Vagina (tissue), 2 donors: ENCODE data around the gene SLC25A44. TPM values are rescaled to one million over a fixed set of nuclear protein-coding genes. Genes with fewer than 3 reads are reported as not detected.
"Not testable (repeated sequence)": the region's sequence is repeated elsewhere in the genome, so short reads cannot be mapped to it uniquely, and the experiment has no call there.

Source experiments
- DNase-seq, 2 donors: peaks; one replicate each; pipeline ENCODE4 v3.0.0-alpha.2; 2017; ENCODE audit errors: extremely low spot score in 2 of 2
- H3K27ac ChIP-seq: fragments of 200-600 bp; sonication (generic); one replicate; pipeline ENCODE4 v1.5.1; 2019
- H3K27me3 ChIP-seq: fragments of 200-600 bp; sonication (generic); one replicate; pipeline ENCODE4 v1.5.1; 2019
- H3K36me3 ChIP-seq, 2 donors: fragments of 200-600 bp; sonication (generic); one replicate each; pipeline ENCODE4 v1.5.1; 2017 to 2019
- H3K4me1 ChIP-seq: fragments of 200-600 bp; sonication (generic); one replicate; pipeline ENCODE4 v1.5.1; 2019
- H3K4me3 ChIP-seq, 2 donors: fragments of 200-600 bp; sonication (generic); 1 replicate in 1 of 2; 2 replicates in 1 of 2; pipeline ENCODE4 v1.5.1; 2016 to 2019
- H3K9me3 ChIP-seq: fragments of 200-600 bp; sonication (generic); one replicate; pipeline ENCODE4 v1.5.1; 2019
- CTCF ChIP-seq, 3 experiments: fragments of 450-650 bp in 2 of 3; fragments of 200-600 bp in 1 of 3; sonication (generic) in 1 of 3; IDR thresholded peaks; one replicate each; pipeline ENCODE4 v1.5.1; 2017 to 2019; ENCODE audit warnings: antibody characterized with exemption in 3 of 3, mild to moderate bottlenecking in 2 of 3, moderate library complexity in 2 of 3
- POLR2A ChIP-seq, 2 donors: fragments of 450-650 bp; IDR thresholded peaks; one replicate each; pipeline ENCODE4 v1.6.1; 2017; ENCODE audit warnings: antibody characterized with exemption in 2 of 2, mild to moderate bottlenecking in 2 of 2, moderate library complexity in 2 of 2
- POLR2AphosphoS5 ChIP-seq, 2 donors: sonication (generic); formaldehyde crosslinking; IDR thresholded peaks; one replicate each; pipeline ENCODE4 v1.9.0; 2017; ENCODE audit warnings: antibody characterized with exemption in 2 of 2, mild to moderate bottlenecking in 2 of 2, low read depth in 1 of 2; ENCODE audit not compliant: insufficient read depth in 1 of 2
- intact Hi-C: fragments of 100-400 bp; cut with DNase I; formaldehyde crosslinking; loops from one replicate; pipeline ENCODE4 v1.15.1; 2023
- total RNA-seq: library from RNA; depleted of rRNA; stranded (reverse); fragments of >200 nt; gene quantifications from one replicate; pipeline ENCODE4 v1.2.3, GENCODE V29; 2016

SLC25A44 gene
- total RNA-seq, 1 donor from 2014 or later: 14.0 TPM

GRCh38 chr1:156212130-156212529 is 18.2 kb downstream of the SLC25A44 start:
- TF ChIP-seq POLR2AphosphoS5 (IDR thresholded peaks at IDR 0.05; ENCODE audit: insufficient read depth in 1 of 2, low read depth in 1 of 2) (no peak), POLR2A (IDR thresholded peaks at IDR 0.05) (no peak), CTCF (IDR thresholded peaks at IDR 0.05) (no peak)
- H3K4me1 ChIP-seq: peaks cover 28% of the 10 kb centered on the region
- H3K9me3 ChIP-seq: no peaks in the 10 kb centered on the region
- DNase-seq: no peak
- H3K36me3 ChIP-seq: peaks cover 0 to 16% of the 10 kb centered on the region in 2 donors
- intact Hi-C loops: no loop called here
- H3K27me3 ChIP-seq: no peaks in the 10 kb centered on the region
- peak overlapping the region; percentile 97 for H3K27ac ChIP-seq
- H3K4me3 ChIP-seq: peak overlapping the region; percentile 62 to 67

- Histone ChIP-seq H3K4me3 (peak within 1 kb of the TSS; percentile 62 to 67), H3K27me3 (no peaks in the 10 kb centered on the region), H3K9me3 (no peaks in the 10 kb centered on the region), H3K4me1 (peaks cover 37% of the 10 kb centered on the region), H3K27ac (peak within 1 kb of the TSS; percentile 97), H3K36me3 (peaks cover 0 to 11% of the 10 kb centered on the region in 2 donors)
- TF ChIP-seq POLR2A (IDR thresholded peaks at IDR 0.05): peak in 1 of 2 donors; percentile 29
- TF ChIP-seq POLR2AphosphoS5 (IDR thresholded peaks at IDR 0.05; ENCODE audit: insufficient read depth in 1 of 2, low read depth in 1 of 2): peak; percentile 92 to 97
- peak in 1 of 3 experiments; percentile 2 for TF ChIP-seq CTCF (IDR thresholded peaks at IDR 0.05)
- DNase-seq: peak in 1 of 2 donors; percentile 99
- intact Hi-C loops: no loop called here
These were observed 19.1 kb downstream of the SLC25A44 start, which contains the start of gene PMF1 for GRCh38 chr1:156212833-156213643. Gene PMF1, plus strand, starts transcription at chr1:156213007. Its CDS starts 9 bp downstream, at chr1:156213016.

- H3K27me3 ChIP-seq: no peaks in the 10 kb centered on the region
- peak overlapping the region; percentile 97 for H3K27ac ChIP-seq
- intact Hi-C loops: no loop called here
- no peak for TF ChIP-seq POLR2A (IDR thresholded peaks at IDR 0.05)
- TF ChIP-seq POLR2AphosphoS5 (IDR thresholded peaks at IDR 0.05; ENCODE audit: insufficient read depth in 1 of 2, low read depth in 1 of 2): no peak
- no peak for TF ChIP-seq CTCF (IDR thresholded peaks at IDR 0.05)
- peaks cover 0 to 6% of the 10 kb centered on the region in 2 donors for H3K36me3 ChIP-seq
- no peak for DNase-seq
- H3K4me1 ChIP-seq: peaks cover 41% of the 10 kb centered on the region
- peak overlapping the region; percentile 62 to 67 for H3K4me3 ChIP-seq
- H3K9me3 ChIP-seq: no peaks in the 10 kb centered on the region
These were observed 19.7 kb downstream of the SLC25A44 start for GRCh38 chr1:156213644-156213966.

GRCh38 chr1:156214024-156214748 is 20.3 kb downstream of the SLC25A44 start:
- Histone ChIP-seq H3K36me3 (peaks cover 0 to 5% of the 10 kb centered on the region in 2 donors), H3K4me1 (peaks cover 41% of the 10 kb centered on the region), H3K27me3 (no peaks in the 10 kb centered on the region), H3K9me3 (no peaks in the 10 kb centered on the region), H3K27ac (peak overlapping the region; percentile 97), H3K4me3 (peak overlapping the region; percentile 62 to 67)
- intact Hi-C loops: no loop called here
- DNase-seq: no peak
- TF ChIP-seq CTCF (IDR thresholded peaks at IDR 0.05): no peak

GRCh38 chr1:156216361-156217086 is 22.6 kb downstream of the SLC25A44 start:
- Histone ChIP-seq H3K36me3 (peaks cover 0 to 10% of the 10 kb centered on the region in 2 donors), H3K4me1 (peaks cover 41% of the 10 kb centered on the region)
- H3K27me3 ChIP-seq, H3K4me3 ChIP-seq, intact Hi-C loops, H3K27ac ChIP-seq, H3K9me3 ChIP-seq, DNase-seq: not testable (repeated sequence)
